Fibroblast of skin of abdomen (primary cell): ENCODE results near the gene CBLN3. TPM values are rescaled to one million over a fixed set of nuclear protein-coding genes. Genes with fewer than 3 reads are reported as not detected.
"Not testable (repeated sequence)": the region's sequence is repeated elsewhere in the genome, so short reads cannot be mapped to it uniquely, and the experiment has no call there.

ENCODE experiments used
- DNase-seq: peaks from one replicate; pipeline ENCODE4 v3.0.0-alpha.2; 2013
- polyA plus RNA-seq, 2 experiments: library from polyadenylated mRNA; unstranded; fragments of 120-200 nt; gene quantifications; one replicate each; pipeline ENCODE4 v1.2.1, GENCODE V29; 2013; ENCODE audit not compliant: insufficient read length in 2 of 2

Gene CBLN3
- 3.0 TPM for polyA plus RNA-seq (2013, experiment 1 of 2; ENCODE audit: insufficient read length)
- 2.8 TPM for polyA plus RNA-seq (2013, experiment 2 of 2; ENCODE audit: insufficient read length)

DNA sequence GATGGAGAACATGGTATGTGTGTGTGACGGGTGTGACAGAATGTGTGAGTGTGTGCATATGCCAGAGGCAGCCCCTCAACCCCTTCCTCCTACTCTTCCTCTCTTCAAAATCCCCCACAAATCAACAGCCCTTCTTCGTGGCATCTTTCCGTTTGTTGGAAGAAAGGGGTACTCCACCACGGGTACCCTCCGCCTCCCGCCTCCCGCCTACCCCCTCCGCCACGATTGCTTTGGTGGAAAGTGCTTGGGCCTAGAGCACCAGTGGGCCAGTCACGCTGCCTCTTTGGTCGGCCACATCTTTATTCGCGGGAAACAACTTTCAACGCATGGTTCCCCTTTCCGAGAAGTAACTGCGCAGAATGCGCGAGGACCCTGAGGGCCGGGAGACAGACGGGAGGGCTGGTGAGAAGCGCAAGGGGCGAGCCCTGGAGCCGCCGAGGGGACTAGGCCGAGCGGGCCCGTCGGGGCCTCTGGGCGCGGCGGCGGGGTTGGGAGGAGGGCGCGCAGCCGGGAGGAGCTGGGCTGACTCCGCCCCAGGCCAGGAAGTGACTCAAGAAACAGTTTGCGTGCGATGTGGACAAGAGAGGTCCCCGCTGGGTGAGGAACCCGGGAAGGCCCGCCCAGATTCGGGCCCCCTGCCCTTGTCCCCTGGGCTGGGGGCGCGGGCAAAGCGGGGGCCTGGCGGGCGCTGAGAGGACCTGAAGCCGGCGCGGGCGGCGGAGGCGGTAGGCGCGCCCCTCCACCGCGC, at the start of gene CBLN3, which contains the start of gene KHNYN:
TSS of gene CBLN3 (minus strand) at position 274 of the 748 bp plus-strand sequence. CDS start 614 bp downstream, outside the sequence.
TSS of gene KHNYN (plus strand) at position 560 of the 748 bp plus-strand sequence. CDS start 777 bp downstream, outside the sequence.
- DNase-seq: peak; percentile 94

DNA sequence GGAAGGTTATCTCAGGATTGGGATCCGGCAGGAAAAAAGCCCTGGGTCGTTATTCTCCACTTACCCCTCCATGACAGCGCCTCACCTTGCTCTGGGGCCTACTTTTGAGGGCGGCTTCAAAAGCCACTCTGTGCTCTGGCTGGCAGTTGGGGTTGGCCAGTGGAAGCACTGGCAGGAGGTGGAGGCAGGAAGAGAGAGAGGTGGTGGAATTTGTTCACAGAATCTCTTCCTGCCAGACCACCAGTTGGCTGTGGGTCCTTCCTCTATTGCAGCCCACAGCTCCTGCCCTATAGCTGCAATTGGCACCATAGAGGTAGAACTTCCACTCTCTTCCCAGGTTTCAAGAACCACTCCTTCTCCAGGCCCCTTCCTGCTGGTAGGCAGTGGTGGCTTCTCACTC, 45.8 kb upstream of the CBLN3 start:
- DNase-seq: no peak

DNA sequence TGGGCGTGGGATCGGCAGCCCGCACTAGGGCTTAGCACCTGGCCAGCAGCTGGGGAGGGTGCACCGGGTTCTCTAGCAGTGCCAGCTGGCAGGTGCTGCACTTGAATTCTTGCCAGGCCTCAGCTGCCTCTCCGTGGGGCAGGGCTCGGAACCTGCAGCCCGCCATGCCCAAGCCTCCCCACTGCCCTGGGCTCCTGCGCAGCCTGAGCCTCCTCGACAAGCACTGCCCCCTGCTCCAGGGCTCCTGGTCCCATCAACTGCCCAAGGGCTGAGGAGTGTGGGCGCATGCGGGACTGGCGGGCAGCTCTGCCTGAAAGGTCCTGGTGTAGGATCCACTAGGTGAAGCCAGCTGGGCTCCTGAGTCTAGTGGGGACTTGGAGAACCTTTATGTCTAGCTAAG, 43.7 kb upstream of the CBLN3 start:
- no peak for DNase-seq

DNA sequence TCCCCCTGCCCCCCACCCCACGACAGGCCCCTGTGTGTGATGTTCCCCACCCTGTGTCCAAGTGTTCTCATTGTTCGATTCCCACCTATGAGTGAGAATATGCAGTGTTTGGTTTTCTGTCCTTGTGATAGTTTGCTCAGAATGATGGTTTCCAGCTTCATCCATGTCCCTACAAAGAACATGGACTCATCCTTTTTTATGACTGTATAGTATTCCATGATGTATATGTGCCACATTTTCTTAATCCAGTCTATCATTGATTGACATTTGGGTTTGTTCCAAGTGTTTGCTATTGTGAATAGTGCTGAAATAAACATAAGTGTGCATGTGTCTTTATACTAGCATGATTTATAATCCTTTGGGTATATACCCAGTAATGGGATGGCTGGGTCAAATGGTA, 41.0 kb upstream of the CBLN3 start:
- DNase-seq: not testable (repeated sequence)

DNA sequence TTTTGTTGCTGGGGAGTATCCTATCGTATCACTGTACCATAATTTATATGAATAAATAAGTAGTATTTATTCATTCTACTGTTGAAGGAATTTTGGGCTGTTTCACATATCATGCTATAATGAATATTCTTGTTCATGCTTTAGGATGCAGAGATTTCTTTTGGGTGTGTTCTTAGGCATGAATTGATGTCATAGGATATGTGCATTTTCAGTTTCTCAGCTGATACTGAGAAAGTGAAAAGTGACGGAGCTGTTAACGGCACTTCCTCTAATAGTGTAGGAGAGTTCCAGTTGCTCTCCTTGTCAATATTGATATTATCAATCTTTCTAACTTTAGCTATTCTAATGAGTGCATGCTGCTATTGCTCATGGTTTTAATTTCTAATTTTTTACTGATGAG, 36.3 kb upstream of the CBLN3 start:
- no peak for DNase-seq

DNA sequence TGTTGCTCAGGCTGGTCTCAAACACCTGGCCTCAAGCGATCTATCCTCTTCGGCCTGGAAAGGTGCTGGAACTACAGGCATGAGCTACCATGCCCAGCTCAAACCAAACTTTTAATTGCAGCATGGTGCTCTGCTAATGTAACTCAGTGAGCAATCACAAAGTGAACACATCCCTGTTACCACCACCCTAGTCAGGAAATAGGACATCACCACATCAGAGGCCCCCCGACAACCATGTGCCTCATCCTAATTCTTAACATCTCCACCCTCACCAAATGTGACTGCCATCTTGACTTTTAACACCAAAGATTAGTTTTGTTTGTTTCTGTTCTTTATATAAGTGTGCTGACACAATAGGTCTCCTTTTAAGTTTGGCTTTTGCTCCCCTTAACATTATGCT, 35.9 kb upstream of the CBLN3 start:
- DNase-seq: no peak

DNA sequence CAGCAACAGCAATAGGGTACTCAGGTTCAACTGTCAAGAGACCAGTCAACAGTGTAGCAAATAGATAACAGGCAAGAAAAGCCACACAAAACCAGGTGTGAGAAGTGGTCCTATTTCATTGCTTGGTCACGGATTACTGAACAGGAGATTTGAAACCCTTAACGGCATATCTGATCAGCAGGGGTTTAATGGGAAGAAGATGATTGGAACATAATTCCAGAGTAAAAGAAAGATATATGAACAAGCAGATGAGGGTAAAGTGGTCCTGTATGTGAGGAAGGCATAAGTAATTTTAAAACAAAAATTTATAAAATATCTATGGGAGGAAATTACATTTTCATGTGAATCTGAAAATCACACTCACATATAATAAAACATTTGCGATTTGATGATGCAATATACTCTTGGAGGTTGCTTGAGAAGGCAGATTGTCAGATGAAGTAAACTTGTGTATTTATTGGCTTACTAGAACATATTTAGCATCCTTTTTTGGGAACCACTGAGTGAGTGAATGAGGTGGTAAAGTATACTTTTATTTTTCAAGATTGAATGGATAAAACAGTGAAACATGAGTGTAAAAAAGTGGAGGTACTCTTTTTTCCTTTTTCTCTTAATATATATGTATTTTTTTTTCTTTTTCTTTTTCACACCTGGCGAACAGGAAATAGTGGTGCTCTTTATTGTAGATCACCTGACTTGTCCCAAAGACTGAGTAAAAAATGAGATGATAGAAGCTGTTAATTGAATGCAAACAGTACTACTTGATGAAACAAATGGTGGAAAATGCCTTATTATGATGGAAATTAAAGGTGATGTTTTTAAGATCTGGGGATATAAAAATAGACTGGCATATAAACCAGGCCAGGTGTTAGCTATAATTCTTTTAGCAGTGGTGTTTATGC, 34.7 kb upstream of the CBLN3 start:
- DNase-seq: no peak

DNA sequence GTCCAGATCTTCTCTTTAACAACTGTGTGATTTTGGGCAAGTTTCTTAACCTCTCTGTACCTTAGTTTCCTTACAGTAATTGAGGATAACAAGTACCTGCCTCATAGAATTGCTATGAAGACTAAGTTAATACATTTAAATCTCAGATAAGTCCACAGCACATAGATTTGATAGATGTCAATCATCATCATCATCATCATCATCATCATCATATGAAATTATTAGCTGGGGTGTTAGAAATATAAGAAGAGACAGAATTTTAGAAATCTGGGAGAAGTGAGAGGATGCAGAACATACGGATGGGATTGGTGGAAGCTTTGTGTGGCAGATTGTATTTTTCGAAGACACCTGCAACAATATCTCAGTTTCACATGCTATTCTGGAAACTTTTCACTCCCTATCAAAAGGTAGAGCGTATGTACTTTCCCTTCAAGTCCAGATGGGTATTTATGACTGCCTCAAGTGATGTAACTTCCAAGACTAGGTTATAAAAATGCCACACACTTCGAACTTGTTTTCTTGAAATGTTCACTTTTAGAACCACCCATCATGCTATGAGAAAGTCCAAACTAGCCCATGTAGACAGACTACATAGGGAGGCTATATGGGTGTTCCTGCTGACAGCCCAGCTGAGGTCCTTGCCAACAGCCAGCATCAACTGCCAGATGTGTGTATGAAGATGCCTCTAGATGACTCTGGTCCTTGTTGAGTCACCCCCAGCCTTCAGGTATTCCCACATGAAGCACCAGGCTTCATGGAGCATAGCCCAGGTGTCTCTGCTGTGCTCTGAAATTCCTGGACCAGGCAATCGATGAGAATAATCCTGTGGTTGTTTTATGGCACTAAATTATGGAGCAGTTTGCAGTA, 33.8 kb upstream of the CBLN3 start:
- no peak for DNase-seq

DNA sequence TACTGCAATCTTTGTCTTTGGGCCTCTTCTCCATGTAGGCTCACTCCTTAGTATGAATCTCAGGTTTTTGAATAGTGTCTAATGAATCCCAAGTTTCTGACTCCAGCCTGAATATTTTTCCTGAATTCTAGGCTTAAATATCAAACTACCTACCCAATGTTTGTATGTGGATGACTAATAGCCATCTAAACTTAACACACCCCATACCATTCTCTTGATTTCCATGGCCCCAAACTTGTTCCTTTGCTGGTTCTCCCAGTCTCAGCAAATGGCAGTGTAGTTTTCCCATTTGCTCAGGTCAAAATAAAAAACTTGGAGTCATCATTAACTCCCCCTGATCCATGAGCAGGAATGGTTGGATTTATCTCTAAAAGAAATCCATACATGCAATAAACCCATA, 31.9 kb upstream of the CBLN3 start:
- DNase-seq: no peak

DNA sequence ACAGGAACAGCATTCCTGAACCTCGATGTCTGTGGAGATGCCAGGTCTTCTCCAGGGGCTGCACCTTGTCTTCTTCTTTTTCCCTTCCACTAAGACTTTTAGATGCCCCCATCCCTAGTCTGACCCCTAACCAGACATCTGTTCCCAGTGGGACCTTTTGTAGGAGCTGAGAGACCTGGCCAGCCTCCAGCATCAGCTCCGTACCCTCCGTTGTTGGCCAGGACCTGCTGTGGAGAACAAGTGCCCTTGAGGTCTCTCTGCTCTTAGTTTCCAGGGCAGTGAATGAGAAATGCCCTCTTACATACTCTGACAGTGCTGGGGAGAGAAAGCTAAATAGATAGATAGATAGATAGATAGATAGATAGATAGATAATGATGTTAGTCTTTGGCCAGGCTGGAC, 29.9 kb upstream of the CBLN3 start:
- no peak for DNase-seq

DNA sequence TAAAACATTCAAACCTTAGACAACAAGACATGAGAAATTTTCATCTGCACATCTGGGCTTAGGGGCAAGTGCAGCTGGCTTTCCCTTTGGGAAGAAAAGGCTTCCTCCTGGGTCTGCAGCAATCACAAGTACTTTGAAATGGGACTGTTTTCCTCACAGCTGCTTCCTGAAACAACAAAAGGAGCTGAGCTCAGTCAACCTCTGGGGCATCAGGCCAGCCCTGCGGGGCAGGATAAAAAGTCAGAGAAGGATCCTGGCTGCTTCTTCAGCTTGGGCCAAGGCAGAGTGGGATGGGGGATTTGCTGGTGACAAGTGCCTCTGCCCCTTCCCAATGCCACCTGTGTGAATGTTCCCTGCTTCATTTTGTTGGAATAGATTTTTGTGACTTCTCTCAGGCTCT, 29.3 kb upstream of the CBLN3 start:
- no peak for DNase-seq

DNA sequence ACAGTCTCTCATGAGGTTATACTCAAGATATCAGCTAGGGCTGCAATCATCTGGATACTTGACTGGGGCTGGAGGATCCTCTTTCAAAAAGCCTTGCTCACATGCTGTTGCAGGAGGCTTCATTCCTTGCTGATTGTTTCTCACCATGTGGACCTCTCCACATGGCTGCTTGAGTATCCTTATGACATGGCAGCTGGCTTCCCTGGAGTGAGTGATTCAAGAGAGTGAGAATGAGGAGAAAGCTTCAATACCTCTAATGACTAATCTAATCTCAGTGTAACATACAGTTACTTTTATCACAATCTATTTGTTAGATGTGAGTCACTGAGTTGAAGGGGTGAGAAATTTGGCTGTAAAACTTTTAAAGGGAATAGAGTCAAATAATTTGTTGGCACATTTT, 27.5 kb upstream of the CBLN3 start:
- no peak for DNase-seq

DNA sequence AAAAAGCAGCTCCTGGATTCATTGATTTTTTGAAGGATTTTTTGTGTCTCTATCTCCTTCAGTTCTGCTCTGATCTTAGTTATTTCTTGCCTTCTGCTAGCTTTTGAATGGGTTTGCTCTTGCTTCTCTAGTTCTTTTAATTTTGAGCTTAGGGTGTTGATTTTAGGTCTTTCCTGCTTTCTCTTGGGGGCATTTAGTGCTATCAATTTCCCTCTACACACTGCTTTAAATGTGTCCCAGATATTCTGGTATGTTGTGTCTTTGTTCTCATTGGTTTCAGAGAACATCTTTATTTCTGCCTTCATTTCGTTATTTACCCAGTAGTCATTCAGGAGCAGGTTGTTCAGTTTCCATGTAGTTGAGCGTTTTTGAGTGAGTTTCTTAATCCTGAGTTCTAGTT, 21.4 kb upstream of the CBLN3 start:
- DNase-seq: not testable (repeated sequence)

DNA sequence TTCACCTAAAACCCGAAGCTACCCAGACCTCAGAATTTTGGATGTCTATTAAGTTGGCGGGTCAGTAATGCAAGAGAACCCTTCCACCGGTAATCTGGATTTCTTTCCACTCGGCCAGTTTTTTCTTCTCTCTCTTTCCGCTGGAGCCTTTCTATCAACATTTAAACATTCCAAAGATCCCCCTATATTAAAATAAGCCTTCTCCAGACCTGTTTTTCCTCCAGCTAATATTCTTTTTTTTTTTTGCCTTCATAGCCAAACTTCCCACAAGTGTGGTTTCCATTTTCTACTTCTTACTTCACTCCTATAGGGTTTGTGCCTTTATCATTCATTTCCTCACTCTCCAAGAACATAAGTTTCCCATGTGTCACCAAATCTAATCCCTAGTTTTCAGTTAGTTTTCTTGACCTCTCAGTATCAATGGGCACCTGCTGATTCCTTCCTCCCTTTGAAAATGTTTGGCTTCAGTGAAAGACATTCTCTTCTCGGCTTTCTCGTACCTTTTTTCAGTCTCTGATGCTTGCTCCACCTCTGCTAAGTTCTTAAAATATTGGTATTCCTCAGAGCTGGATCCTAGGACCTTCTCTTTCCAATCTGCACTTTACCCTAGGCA, 13.7 kb upstream of the CBLN3 start:
- DNase-seq: no peak

DNA sequence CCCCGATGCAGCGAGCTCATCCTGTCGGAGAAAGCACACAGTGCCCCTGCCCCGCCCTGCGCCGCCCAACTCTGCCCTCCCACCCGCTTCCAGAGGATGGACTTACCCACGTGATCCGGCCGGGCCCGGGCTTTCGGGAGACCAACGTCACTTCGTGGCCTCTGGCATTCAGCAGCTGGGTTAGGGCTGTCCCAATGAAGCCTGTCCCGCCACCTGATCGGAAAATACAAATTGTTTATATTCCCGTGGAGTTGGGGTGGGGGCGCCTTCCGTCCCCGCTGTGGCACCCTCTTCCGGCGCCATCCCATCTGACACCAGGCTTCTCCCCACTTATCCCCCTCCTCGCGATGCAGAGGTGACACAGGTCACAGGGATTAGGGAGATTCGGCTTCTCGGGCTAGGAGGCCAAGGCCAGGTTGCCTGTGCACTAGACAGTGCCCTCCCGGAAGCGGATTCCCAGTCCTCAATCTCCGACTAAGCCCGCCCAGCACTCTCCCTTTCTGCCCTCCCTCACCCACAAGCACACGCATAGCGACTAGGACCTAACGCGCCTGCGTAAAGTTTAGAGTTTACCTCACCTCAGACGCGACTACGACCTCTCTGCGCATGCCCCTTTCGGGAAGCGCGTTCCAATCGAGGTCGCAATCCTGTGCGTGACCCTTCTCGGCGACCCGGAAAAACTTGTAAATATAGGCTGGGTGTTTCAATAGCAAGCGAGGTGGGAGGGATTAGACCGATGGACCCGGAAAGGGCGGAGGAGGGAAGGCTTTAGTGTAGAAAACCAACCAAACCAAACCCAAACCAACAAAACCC, 13.0 kb upstream of the CBLN3 start, which contains the start of gene SDR39U1:
TSS of gene SDR39U1 (minus strand) at position 537 of the 813 bp plus-strand sequence. CDS start at position 530, 7 bp downstream.
- peak; percentile 99 for DNase-seq

DNA sequence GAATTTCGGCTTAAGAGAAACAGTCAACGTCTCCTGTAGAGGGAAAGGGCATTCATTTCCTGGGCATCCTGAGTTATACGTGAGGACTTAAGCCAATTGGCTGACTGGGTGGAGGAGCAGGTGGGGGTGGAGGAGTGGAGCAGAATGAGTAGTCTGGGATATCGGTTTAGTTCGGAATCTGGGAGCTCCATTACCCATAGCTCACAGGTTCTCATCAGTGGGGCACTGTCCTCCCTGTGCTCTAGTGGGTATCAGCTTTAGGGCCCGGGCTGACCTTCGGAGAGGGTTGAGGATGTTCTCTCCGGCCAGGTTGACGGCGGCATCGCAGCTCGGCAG, 12.4 kb upstream of the CBLN3 start:
- DNase-seq: no peak

DNA sequence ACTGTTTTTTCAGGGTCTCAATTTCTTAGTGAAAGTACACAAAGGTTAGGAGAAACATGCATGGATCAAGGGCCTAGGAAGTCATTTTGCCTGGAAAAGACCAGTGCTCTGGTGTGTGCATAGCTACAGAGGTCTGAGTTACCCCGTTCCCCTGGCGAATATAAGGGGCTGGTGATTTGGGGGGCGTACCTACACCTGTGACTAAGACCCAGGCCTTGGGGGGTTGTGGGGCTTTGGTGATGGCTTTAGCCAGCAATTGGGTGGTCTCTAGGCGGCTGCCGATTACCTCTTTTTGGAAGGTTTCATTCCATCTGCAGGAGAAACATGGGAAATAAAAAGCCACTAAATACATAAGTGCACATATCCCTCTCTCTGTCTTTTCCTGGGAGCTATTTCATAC, 12.0 kb upstream of the CBLN3 start:
- no peak for DNase-seq

DNA sequence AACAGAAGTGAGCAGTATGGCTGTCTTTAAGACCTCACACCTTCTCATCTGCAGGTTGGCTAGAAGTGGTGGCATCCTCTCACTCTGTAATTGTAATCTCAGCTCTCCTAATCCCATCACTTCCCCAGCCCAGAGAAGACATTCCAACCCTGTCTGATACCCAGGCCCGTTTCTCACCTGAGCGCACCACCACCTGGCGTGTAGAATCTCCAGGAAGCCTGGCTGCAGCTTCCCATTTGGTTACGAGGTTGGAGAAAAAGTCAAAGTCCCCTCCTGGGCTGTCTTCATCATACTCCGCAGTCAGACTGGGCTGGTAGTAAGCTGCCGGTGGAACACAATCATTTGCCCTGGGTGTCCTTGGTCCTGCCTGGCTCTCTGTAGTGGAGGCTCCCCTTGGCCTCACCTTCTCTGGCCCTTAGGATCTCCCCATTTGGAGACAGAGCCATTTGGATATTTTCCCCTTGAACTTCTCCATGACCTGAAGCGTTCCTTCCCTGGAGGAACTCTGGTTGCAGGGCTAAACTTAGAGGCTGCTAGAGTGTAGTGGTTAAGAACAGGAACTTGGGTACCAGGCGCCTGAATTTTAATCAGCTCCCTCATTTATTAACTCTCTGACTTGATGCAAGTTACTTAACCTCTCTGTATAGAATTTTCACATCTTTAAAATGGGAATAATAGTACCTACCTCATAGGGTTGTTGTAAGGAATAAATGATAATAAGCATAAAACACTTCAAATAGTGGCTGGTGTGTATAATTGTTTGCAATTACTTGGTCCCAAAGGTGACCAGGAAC, 11.3 kb upstream of the CBLN3 start:
- DNase-seq: no peak

DNA sequence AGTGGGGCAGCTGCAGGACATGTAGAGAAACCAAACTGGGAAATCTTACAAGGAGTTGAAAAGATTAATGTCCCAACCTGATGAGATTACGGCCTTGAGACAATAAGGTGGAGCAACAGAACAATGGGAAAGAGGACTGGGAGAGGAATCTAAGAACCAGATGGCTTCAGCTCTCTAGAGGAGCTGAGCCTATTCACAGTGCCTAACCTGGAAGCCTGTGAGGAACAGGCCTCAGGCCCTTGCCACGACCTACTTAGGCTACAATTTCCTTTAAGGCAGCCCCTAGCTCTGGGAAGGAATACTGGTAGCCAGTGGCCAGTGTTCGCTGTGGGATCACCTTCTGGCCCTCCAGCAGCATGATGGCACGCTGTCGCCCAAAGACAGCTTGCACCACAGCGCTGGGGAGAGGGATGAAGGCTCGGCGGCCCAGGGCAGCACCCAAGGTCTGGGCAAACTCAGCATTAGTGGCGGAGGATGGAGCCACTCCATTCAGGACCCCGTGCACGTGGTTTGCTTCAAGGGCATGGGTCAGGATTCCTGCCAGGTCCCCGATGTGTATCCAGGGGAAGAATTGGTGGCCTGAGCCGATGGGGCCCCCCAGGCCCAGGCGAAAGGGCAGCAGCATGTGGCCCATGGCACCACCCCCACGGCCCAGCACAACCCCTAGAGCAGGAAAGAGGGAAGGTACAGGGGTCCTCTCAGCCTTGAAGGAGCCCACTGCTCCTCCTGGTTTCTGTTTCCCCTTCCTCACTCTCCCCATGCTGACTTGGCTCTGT, 10.6 kb upstream of the CBLN3 start:
- no peak for DNase-seq
